HG03064 (cell line): ENCODE measurements around the gene SLC2A4.

Experiments
- ATAC-seq: cut with Tn5 transposase; IDR thresholded peaks from one replicate; pipeline ENCODE4 v1.9.1; 2021; ENCODE audit warnings: low read depth; ENCODE audit not compliant: unreplicated experiment

The SLC2A4 gene

DNA sequence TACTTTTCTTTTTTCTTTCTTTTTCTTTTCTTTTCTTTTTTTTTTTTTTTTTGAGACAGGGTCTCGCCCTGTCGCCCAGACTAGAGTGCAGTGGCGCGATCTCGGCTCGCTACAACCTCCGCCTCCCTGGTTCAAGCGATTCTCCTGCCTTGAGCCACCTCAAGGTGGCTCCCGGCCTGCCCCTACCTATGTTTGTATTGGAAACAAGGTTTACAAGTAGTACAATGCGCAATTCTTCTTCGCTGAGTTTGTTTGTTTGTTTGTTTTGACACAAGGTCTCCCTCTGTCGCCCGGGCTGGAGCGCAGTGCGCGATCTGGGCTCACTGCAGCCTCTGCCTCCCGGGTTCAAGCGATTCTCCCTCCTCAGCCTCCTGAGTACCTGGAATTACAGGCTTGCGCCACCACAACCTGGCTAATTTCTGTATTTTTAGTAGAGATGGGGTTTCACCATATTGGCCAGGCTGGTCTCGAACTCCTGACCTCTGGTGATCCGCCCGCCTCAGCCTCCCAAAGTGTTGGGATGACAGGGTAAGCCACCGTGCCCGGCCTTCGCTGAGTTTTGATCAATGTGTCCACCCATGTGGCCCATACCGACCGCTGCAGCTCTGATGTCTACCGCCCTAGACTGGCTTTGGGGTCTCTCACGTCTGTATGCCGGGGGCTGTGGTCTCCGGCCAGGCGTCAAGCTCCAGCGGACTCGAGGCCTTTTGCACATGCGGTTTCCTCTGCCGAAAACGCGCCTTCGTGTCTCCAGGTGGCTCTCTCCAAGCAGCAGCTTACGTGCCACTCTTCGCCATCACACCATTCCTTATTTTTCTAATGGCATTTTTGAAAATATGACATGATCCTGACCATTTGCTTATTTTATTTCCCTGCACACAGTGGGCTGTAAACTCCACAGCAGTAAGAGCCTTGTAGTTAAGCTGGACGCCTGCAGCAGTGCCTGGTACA is 14.0 kb downstream of the SLC2A4 start:
- no peak for ATAC-seq

GRCh38 chr17:7296189-7296861 is 14.8 kb downstream of the SLC2A4 start:
- no peak for ATAC-seq

DNA sequence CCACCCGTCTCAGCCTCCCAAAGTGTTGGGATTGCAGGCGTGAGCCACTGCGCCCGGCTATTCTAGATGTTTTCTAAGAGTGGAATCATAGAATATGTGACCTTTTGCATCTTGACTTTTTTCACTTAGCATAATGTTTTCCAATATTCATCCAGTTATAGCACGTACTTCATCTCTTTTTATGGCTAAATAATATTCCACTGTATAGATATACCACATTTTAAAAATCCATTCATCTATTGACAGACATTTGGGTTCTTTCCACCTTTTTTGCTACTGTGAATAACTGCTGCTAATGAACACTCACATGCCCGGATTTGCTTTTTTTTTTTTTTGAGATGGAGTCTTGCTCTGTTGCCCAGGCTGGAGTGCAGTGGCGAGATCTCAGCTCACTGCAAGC is 22.7 kb downstream of the SLC2A4 start:
- no peak for ATAC-seq

DNA sequence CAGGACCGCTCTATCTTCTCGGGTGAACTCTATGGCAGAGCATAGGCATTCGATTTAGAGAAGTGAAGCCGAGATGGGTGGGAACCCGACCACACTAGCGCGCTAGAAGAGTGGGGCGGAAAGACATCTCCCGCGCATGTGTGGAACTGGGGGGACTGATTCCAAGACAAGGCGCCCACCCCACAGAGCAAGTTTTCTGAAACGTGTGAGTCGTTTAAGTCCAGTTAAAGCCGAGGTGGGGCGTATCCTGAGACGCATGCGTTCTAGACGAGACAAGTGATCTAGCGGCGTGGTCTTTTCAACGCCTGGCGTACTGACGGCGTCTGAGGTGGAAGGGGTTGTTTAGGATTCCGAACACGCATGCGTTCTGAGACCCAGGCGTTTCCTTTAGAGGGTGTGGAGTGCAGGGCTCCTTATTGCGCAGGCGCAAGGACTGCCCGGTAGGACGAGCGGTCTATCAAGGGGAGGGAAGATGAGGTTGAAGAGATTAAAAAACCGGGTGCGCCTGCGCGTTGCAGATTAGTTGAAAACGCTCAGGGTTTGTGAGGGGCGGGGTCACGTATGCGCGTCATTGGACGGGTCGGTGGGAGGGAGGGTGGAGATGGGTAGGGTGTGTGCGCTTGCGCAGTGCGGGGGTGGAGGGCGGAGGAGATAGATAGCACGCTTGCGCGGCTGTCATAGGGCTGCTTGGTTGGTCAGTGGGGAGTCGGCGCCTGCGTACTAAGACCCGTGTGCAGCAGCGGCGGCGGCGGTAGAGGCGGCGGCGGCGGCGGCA is 25.6 kb downstream of the SLC2A4 start, which contains the start of gene EIF5A:
EIF5A (plus strand) TSS at position 718 of the 775 bp plus-strand sequence. CDS start 2,008 bp downstream, outside the sequence.
- peak; percentile 62 for ATAC-seq

- ATAC-seq = no peak
Measured at GRCh38 chr17:7307686-7308624, 26.4 kb downstream of the SLC2A4 start.

GRCh38 chr17:7308625-7309433 is 27.3 kb downstream of the SLC2A4 start:
- ATAC-seq = no peak

DNA sequence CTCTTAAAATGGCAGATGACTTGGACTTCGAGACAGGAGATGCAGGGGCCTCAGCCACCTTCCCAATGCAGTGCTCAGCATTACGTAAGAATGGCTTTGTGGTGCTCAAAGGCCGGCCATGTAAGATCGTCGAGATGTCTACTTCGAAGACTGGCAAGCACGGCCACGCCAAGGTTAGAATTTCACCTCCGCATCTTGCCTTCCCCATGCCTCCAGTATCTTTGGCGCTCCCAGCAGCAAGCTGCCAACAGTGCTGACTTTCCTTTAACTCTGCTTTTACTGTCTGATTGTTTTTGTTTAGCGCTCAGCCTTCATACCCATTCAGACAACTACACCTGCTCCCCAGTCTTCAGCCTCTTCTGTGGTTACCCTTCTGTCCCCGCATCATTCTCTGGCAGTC is 28.1 kb downstream of the SLC2A4 start:
- ATAC-seq = no peak

DNA sequence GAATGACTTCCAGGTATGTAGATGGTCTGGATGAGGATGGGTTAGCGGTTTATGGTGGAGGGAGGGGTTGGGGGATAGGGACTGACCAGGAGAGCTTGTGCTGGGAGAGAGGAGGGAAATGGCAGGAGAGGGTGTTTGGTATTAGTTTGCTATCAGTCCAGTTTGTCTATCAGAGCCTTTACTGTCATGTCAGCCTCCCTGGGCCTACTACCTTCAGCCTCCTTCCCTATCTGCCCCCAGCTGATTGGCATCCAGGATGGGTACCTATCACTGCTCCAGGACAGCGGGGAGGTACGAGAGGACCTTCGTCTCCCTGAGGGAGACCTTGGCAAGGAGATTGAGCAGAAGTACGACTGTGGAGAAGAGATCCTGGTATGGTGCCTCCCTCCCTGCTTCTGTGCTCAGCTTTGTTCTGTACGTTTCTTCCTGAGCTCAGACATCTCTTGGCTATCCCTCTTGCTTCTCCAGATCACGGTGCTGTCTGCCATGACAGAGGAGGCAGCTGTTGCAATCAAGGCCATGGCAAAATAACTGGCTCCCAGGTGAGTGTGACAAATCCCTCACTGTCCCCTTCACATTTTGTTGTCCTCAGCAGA is 29.7 kb downstream of the SLC2A4 start:
- no peak for ATAC-seq

- no peak for ATAC-seq
Measured at GRCh38 chr17:7312432-7313087, 31.0 kb downstream of the SLC2A4 start.

- no peak for ATAC-seq
Measured at GRCh38 chr17:7313088-7313889, 31.8 kb downstream of the SLC2A4 start.

GRCh38 chr17:7313890-7314718 is 32.6 kb downstream of the SLC2A4 start:
- no peak for ATAC-seq

- ATAC-seq = peak; percentile 54
Measured at GRCh38 chr17:7314719-7315569, 33.4 kb downstream of the SLC2A4 start, which contains the start of gene GPS2. Gene GPS2, minus strand, starts transcription at chr17:7315360. Its CDS starts 308 bp downstream, at chr17:7315052.

- no peak for ATAC-seq
Measured at GRCh38 chr17:7315570-7316235, 34.2 kb downstream of the SLC2A4 start.

GRCh38 chr17:7317161-7317803 is 35.8 kb downstream of the SLC2A4 start:
- no peak for ATAC-seq
